ENCODE data around the gene TRIM5.
A peak's percentile ranks its signal among the peaks of the same experiment; 100 is the strongest.

The TRIM5 gene

DNA sequence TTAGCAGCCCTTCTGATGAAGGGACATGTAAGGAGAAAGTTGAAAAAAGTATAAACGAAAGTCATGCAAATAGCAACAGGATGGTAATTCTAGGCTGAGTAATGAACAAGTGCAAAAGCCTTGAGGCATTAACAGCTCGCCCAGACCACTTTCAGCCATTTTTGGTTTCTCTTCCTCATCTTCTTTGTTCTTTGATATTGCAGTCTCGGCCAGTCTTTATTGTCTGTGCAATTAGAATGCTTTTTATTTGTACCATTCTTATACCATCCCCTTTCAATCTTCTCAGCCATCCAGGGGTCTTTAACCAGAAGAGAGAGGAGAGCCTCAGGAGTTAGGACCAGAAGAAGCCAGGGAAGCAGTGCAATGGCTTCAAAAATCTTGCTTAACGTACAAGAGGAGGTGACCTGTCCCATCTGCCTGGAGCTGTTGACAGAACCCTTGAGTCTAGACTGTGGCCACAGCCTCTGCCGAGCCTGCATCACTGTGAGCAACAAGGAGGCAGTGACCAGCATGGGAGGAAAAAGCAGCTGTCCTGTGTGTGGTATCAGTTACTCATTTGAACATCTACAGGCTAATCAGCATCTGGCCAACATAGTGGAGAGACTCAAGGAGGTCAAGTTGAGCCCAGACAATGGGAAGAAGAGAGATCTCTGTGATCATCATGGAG is 52.8 kb downstream of the TRIM5 start:
- Histone ChIP-seq H3K27ac (no peak overlapping the region), H3K27me3 (no peaks in the 10 kb centered on the region), H3K9me3 (no peaks in the 10 kb centered on the region), H3K4me1 (ENCODE audit: control insufficient read depth in 1 of 2, insufficient read depth in 1 of 2, low read depth in 1 of 2, low read length in 1 of 2) (no peaks in the 10 kb centered on the region), H3K4me3 (ENCODE audit: low read depth in 1 of 2, low read length in 1 of 2) (no peak overlapping the region), H3K36me3 (peaks cover 36% of the 10 kb centered on the region)
- TF ChIP-seq, protein P1, sequence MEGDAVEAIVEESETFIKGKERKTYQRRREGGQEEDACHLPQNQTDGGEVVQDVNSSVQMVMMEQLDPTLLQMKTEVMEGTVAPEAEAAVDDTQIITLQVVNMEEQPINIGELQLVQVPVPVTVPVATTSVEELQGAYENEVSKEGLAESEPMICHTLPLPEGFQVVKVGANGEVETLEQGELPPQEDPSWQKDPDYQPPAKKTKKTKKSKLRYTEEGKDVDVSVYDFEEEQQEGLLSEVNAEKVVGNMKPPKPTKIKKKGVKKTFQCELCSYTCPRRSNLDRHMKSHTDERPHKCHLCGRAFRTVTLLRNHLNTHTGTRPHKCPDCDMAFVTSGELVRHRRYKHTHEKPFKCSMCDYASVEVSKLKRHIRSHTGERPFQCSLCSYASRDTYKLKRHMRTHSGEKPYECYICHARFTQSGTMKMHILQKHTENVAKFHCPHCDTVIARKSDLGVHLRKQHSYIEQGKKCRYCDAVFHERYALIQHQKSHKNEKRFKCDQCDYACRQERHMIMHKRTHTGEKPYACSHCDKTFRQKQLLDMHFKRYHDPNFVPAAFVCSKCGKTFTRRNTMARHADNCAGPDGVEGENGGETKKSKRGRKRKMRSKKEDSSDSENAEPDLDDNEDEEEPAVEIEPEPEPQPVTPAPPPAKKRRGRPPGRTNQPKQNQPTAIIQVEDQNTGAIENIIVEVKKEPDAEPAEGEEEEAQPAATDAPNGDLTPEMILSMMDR (IDR thresholded peaks at IDR 0.05) = no peak

DNA sequence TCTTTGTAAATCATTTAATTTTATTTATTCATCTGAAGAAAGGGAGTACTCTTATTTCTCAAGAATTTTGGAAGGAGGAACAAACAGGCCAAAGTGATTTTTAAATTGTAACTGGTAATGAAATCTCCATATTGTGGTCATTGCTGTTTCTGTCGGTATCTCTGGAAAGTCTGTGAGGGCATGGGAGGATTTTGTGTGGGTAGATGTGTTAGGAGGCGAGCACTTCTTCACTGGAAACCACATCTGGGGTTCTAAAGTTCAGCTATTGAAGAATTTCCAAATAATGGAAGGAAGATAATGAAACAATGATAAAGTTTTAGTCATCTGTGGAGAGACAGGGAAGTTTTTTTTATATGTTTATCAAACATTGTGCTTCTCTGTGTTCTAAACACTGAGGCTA is 53.5 kb downstream of the TRIM5 start:
- TF ChIP-seq, protein P1 (IDR thresholded peaks at IDR 0.05) = no peak
- no peaks in the 10 kb centered on the region for H3K9me3 ChIP-seq
- H3K27me3 ChIP-seq = no peaks in the 10 kb centered on the region

DNA sequence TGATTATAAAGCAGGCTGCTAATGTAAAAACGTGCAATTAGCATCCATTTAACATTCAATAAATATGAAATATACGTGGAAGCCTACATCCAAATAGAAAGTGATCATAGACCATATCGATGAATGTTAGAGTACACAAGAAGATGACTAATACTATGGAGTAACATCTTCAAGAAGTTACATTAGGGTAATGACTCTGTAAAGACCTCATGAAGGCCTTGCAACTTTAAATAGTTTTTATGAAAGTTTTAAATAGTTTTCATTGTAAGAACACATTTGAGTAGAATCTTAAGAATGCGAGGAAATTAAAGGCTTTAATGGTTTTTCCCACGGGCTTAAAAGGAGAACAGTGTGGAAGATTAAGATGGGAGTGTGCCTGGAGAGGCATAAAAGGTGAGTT is 58.7 kb downstream of the TRIM5 start:
- Histone ChIP-seq H3K4me1 (ENCODE audit: control insufficient read depth in 1 of 2, insufficient read depth in 1 of 2, low read depth in 1 of 2, low read length in 1 of 2) (peaks cover 21 to 23% of the 10 kb centered on the region in 2 experiments), H3K9me3 (no peaks in the 10 kb centered on the region), H3K4me3 (ENCODE audit: low read depth in 1 of 2, low read length in 1 of 2) (no peak overlapping the region), H3K27me3 (no peaks in the 10 kb centered on the region), H3K27ac (no peak overlapping the region), H3K36me3 (no peaks in the 10 kb centered on the region)
- TF ChIP-seq, protein P1 (IDR thresholded peaks at IDR 0.05) = no peak

More for the DNA sequence above, 53.5 kb downstream of the TRIM5 start:
- H3K27ac ChIP-seq = no peak overlapping the region
- no peak overlapping the region for H3K4me3 ChIP-seq (ENCODE audit: low read depth in 1 of 2, low read length in 1 of 2)
- H3K36me3 ChIP-seq = peaks cover 36% of the 10 kb centered on the region
- no peaks in the 10 kb centered on the region for H3K4me1 ChIP-seq (ENCODE audit: control insufficient read depth in 1 of 2, insufficient read depth in 1 of 2, low read depth in 1 of 2, low read length in 1 of 2)

DNA sequence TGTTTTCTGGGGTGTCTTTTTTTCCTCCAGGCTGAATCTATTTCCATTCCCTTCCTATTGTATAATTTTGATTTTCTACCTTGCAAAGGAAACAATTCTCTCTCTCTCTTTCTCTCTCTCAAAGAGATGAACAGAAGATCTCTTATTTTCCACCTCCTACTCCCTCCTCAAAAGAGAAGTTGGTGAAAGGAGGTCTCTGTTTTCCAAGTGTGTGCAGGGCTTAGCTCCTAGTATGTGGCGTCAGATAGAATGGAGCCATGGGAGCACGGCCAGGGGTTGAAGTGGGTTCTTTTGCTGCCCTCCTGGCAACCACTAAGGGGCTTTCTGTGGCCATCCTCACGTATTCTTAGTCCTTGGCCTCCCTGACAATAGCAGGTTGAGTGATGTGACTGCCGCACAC is 59.6 kb downstream of the TRIM5 start:
- Histone ChIP-seq H3K27me3 (no peaks in the 10 kb centered on the region), H3K4me1 (ENCODE audit: control insufficient read depth in 1 of 2, insufficient read depth in 1 of 2, low read depth in 1 of 2, low read length in 1 of 2) (peaks cover 21 to 23% of the 10 kb centered on the region in 2 experiments), H3K9me3 (no peaks in the 10 kb centered on the region), H3K36me3 (no peaks in the 10 kb centered on the region), H3K4me3 (ENCODE audit: low read depth in 1 of 2, low read length in 1 of 2) (peak overlapping the region; percentile 67 to 69), H3K27ac (peak overlapping the region; percentile 91)
- TF ChIP-seq, protein P1 (IDR thresholded peaks at IDR 0.05) = no peak

DNA sequence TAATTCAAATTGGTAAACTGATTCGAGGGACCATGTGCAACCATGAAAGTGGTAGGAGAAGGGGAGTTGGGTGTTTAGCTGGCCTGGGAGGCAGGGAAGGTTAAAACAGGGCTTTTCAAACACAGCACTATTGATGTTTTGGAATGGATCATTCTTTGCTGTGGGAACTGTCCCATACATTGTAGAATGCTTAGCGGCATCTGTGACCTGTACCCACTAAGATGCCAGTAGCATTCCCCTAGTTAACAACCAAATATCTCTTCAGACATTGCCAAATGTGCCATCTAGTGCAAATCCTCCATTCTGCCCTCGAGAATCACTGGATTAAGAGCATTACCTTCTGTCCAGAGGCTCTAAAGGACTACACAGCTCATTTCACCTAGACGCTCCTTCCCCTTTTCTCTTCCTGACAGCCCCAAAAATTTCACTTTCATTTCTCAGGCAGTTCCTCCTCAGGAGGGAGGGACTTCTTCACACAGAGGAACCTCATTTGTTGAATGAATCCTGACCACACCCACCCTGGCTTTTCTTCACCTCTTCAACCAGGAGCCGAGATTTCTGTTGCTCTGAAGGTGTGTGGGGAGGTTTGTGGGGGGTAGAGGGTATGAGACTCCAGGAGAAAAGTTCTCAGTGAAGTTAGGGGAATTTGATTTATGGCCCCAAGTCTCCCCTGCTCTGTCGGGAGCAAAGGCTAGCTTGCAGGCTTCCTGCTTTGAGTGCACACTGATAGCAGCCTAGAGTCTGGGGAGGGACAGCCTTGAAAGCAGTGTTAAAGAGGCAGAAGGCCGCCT is 60.2 kb downstream of the TRIM5 start, which contains the start of gene TRIM34:
Gene TRIM34, plus strand, starts transcription at position 513 of the 791 bp plus-strand sequence. CDS start 7,331 bp downstream, outside the sequence.
- TF ChIP-seq, protein P1 (IDR thresholded peaks at IDR 0.05) = no peak
- Histone ChIP-seq H3K27me3 (no peaks in the 10 kb centered on the region), H3K27ac (peak within 1 kb of the TSS; percentile 91), H3K4me3 (ENCODE audit: low read depth in 1 of 2, low read length in 1 of 2) (peak within 1 kb of the TSS; percentile 67 to 69), H3K9me3 (no peaks in the 10 kb centered on the region), H3K36me3 (no peaks in the 10 kb centered on the region), H3K4me1 (ENCODE audit: control insufficient read depth in 1 of 2, insufficient read depth in 1 of 2, low read depth in 1 of 2, low read length in 1 of 2) (peaks cover 21 to 23% of the 10 kb centered on the region in 2 experiments)
